Colonic mucosa (tissue), 4 donors: ENCODE data around the gene DHX58. TPM values are rescaled to one million over a fixed set of nuclear protein-coding genes. Genes with fewer than 3 reads are reported as not detected.
A peak's percentile ranks its signal among the peaks of the same experiment; 100 is the strongest.

Source experiments
- DNase-seq: peaks from one replicate; pipeline ENCODE4 v3.0.0-alpha.2; 2020
- H3K27ac ChIP-seq: fragments of 200-600 bp; one replicate; pipeline ENCODE4 v1.8.0; 2021
- H3K27me3 ChIP-seq: fragments of 200-600 bp; one replicate; pipeline ENCODE4 v1.8.0; 2021
- H3K36me3 ChIP-seq: fragments of 200-600 bp; one replicate; pipeline ENCODE4 v1.8.0; 2021
- H3K4me1 ChIP-seq: fragments of 200-600 bp; one replicate; pipeline ENCODE4 v1.8.0; 2021; ENCODE audit warnings: mild to moderate bottlenecking
- H3K4me3 ChIP-seq: fragments of 200-600 bp; one replicate; pipeline ENCODE4 v1.8.0; 2021
- H3K9ac ChIP-seq, 2 donors: one replicate each; pipeline ENCODE4 v1.7.0; 2013; ENCODE audit warnings: control low read depth in 2 of 2, low read depth in 2 of 2, low read length in 2 of 2
- H3K9me3 ChIP-seq: fragments of 200-600 bp; one replicate; pipeline ENCODE4 v1.8.0; 2021
- intact Hi-C: fragments of 100-400 bp; cut with DNase I; formaldehyde crosslinking; loops from one replicate; pipeline ENCODE4 v1.14.1; 2022
- total RNA-seq, 2 donors: library from RNA; stranded (reverse); fragmentation: NEBNext Ultra II Directional in 1 of 2; extraction: Animal tissue kit (Norgen Biotek cat#: 25700) in 1 of 2; gene quantifications; one replicate each; pipeline ENCODE4 v1.2.1, GENCODE V29; 2021
- TF ChIP-seq, protein P1 (sequence below): fragments of 200-600 bp; IDR thresholded peaks from one replicate; pipeline ENCODE4 v1.8.0; 2022; ENCODE audit warnings: antibody characterized with exemption, mild to moderate bottlenecking
- donor health status: healthy.
- donor health status: DM: no; HTN: no; CAD: no.
- donor health status: DM: no; HTN: no; CAD: no.

Gene DHX58
- total RNA-seq, 2 donors from 2014 or later: 10.6 to 11.3 TPM

DNA sequence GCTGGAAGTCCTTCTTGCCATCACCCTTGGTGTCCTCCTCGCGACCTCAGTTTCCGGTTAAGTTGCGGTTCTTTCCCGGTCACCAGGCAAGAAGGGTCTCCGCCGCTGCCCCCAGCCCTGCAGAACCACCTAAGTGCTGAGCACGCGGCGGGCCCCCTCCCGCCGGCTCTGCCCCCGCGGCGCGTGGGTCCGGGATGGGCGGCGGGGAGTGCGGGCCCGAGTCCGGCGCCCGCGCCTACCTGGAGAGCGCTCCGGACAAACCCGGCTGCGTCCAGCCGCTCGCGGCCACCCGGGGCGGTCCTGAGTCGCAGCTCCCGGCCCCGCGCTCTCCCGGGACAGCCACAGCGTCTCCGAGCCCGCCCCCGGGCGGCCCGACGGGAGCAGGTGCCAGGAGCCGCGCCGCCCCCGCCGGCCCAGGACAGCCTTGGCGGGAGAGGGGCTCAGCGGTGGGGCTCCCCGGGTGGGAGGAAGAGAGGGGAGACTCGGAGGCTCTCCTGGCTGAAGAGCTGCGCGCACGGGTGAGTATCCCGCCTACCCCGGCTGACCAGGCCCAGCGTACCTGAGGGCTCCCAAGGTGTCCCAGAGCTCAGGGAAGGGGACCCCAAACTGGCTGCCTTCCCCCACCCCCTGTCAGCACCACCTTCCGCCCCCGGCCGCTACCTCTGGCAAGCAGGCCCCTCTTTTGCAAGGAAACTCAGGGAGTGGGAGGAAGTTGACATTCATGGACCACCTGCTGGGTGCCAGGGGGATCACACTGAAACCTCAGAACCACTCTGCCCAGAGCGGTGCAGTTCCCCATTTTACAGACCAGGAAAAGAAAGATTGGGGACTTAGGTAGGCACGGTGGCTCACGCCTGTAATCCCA is 40.0 kb downstream of the DHX58 start:
- Histone ChIP-seq H3K4me3 (peak overlapping the region; percentile 13), H3K4me1 (no peaks in the 10 kb centered on the region), H3K9ac (peak overlapping the region in 1 of 2 donors; percentile 24), H3K27me3 (peaks cover 22% of the 10 kb centered on the region), H3K27ac (no peak overlapping the region), H3K9me3 (no peaks in the 10 kb centered on the region), H3K36me3 (no peaks in the 10 kb centered on the region)
- DNase-seq: no peak
- intact Hi-C loops: no loop called here
- TF ChIP-seq, protein P1, sequence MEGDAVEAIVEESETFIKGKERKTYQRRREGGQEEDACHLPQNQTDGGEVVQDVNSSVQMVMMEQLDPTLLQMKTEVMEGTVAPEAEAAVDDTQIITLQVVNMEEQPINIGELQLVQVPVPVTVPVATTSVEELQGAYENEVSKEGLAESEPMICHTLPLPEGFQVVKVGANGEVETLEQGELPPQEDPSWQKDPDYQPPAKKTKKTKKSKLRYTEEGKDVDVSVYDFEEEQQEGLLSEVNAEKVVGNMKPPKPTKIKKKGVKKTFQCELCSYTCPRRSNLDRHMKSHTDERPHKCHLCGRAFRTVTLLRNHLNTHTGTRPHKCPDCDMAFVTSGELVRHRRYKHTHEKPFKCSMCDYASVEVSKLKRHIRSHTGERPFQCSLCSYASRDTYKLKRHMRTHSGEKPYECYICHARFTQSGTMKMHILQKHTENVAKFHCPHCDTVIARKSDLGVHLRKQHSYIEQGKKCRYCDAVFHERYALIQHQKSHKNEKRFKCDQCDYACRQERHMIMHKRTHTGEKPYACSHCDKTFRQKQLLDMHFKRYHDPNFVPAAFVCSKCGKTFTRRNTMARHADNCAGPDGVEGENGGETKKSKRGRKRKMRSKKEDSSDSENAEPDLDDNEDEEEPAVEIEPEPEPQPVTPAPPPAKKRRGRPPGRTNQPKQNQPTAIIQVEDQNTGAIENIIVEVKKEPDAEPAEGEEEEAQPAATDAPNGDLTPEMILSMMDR: no peak

DNA sequence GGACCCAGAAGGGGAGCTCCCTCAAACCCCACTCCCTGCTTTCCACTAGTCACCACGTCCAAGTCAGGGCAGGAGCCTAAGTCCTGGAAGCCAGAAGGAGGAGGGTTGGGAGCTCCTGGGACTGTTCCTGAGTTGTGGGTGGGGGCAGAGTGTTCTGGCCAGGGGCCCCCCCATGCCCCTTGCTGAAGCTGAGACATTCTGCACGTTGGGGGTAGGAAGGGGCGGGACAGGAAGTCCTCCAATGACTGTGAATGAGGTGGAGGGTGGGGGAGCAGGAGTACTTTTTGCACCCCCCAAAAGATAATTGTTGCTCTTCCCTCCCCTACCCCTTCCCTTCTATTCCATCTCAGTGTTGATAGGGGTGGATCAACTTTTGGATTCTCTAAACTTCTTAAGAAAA is 40.7 kb downstream of the DHX58 start:
- TF ChIP-seq, protein P1: no peak
- Histone ChIP-seq H3K27ac (no peak overlapping the region), H3K9me3 (no peaks in the 10 kb centered on the region), H3K27me3 (peaks cover 22% of the 10 kb centered on the region), H3K4me3 (no peak overlapping the region), H3K9ac (no peak overlapping the region), H3K4me1 (no peaks in the 10 kb centered on the region), H3K36me3 (no peaks in the 10 kb centered on the region)
- no peak for DNase-seq
- intact Hi-C loops: no loop called here

DNA sequence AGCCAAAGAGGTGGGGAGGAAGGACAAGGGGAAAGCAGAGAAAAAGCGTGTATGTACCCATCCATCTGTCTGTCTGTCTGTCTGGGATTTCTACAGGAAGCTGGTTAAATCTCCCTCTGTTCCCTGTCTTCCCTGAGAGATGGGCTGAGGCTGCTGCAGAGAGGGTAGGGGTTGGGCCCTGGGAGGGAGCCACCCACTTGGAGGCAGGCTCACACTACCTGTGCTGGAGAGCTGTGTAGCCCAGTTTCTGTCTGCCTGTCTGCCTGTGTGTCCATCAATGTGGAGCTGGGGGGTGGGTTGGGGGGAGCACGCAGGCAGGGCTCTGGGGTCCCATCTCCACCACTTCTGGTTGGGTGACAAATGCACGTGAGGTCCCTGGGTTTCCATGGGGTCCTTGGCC is 43.5 kb downstream of the DHX58 start:
- no peak overlapping the region for H3K9ac ChIP-seq
- no peak for DNase-seq
- H3K27me3 ChIP-seq: peaks cover 22% of the 10 kb centered on the region
- intact Hi-C loops: loop anchor here (5.0 kb wide), 2 partner anchors 33 to 48 kb away; no protein-coding TSS in a partner anchor
- no peaks in the 10 kb centered on the region for H3K4me1 ChIP-seq
- no peaks in the 10 kb centered on the region for H3K9me3 ChIP-seq
- H3K27ac ChIP-seq: no peak overlapping the region
- TF ChIP-seq, protein P1: no peak
- no peaks in the 10 kb centered on the region for H3K36me3 ChIP-seq
- no peak overlapping the region for H3K4me3 ChIP-seq

DNA sequence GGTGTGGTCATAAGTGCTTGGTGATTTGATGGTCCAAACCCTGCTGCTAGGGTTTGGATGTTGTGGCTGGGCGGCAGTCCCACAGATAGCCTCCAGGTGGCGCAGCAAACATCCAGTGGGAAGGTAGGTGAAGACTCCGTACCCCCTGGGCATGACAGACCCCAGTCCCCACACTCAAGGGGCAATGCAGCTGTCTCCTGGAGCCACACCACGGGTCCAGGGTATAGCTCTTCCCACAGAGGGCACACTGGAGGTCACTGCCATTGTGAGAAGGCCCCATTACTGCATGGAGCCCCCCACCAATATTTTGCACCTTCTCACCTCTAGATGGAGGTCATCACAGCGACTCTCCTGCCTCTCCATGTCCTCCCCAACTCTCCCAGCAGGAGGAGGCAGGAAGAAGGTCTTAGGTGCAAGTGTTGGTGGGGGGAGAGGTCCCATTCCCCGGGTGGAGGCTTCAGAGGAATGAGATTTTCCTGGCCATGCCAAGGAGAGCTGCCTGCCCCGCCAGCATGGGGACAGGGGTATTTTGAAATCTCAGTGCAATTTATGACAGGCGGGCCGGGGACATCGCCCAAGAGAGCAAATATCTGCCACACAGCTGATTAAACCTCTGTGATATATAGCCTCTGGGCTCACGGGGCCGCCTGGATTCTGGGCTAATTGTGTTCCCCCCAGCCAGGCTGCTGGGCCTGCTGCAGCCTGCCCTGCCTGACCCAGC is 45.0 kb downstream of the DHX58 start:
- intact Hi-C loops: loop anchor here (5.0 kb wide), 2 partner anchors 35 to 50 kb away; no protein-coding TSS in a partner anchor

DNA sequence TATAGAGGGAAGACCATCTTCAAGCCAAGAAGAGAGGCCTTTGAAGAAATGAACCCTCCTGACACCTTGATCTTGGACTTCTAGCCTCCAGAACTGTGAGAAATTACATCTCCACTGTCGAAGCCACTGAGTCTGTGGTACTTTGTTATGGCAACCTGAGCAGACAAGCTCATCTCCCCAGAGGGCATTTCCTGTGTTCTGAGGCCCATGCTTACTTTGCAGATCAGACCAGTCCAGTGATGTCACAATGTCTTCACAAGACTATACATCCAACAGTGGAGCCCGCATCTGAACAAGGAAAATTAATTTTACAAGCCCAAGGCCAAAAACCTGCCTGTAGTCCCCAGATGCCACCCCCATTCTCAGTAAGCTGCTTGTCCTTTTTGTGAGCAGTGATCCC is 47.3 kb downstream of the DHX58 start:
- no peaks in the 10 kb centered on the region for H3K9me3 ChIP-seq
- no peaks in the 10 kb centered on the region for H3K36me3 ChIP-seq
- H3K4me1 ChIP-seq: no peaks in the 10 kb centered on the region
- intact Hi-C loops: loop anchor here (5.0 kb wide), 2 partner anchors 37 to 52 kb away; no protein-coding TSS in a partner anchor
- no peak overlapping the region for H3K27ac ChIP-seq
- H3K4me3 ChIP-seq: no peak overlapping the region
- DNase-seq: no peak
- TF ChIP-seq, protein P1: no peak
- H3K9ac ChIP-seq: no peak overlapping the region
- no peaks in the 10 kb centered on the region for H3K27me3 ChIP-seq

More for the DNA sequence above, 45.0 kb downstream of the DHX58 start:
- H3K9me3 ChIP-seq: no peaks in the 10 kb centered on the region
- no peak overlapping the region for H3K4me3 ChIP-seq
- no peak overlapping the region for H3K9ac ChIP-seq
- no peak overlapping the region for H3K27ac ChIP-seq
- TF ChIP-seq, protein P1: peak; percentile 91
- H3K27me3 ChIP-seq: peaks cover 16% of the 10 kb centered on the region
- peak; percentile 81 for DNase-seq
- no peaks in the 10 kb centered on the region for H3K36me3 ChIP-seq
- no peaks in the 10 kb centered on the region for H3K4me1 ChIP-seq
